ENCODE measurements around the gene TIGD7.

DNA sequence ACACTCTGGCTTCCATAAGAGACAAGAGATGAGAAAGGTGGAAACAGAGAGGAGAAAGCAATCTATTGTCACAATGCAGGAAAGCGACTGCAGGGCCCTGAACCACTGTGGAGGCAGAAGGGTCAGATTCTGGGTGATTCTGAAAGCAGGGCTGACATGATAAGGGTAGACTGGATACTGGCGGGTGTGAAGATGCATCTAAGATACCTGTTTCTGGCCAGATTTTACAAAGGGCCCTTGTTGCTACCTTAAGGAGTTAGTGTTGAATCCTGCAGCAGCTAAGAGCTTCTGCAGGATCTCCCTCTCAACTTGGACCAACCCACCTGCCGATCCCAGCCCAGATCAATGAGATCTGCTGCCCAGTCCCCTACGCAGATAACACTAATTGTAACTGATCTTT lies 42.7 kb downstream of the TIGD7 start:
- TF ChIP-seq, protein P1, sequence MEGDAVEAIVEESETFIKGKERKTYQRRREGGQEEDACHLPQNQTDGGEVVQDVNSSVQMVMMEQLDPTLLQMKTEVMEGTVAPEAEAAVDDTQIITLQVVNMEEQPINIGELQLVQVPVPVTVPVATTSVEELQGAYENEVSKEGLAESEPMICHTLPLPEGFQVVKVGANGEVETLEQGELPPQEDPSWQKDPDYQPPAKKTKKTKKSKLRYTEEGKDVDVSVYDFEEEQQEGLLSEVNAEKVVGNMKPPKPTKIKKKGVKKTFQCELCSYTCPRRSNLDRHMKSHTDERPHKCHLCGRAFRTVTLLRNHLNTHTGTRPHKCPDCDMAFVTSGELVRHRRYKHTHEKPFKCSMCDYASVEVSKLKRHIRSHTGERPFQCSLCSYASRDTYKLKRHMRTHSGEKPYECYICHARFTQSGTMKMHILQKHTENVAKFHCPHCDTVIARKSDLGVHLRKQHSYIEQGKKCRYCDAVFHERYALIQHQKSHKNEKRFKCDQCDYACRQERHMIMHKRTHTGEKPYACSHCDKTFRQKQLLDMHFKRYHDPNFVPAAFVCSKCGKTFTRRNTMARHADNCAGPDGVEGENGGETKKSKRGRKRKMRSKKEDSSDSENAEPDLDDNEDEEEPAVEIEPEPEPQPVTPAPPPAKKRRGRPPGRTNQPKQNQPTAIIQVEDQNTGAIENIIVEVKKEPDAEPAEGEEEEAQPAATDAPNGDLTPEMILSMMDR (IDR thresholded peaks at IDR 0.05 in 2 of 3, conservative IDR thresholded peaks at IDR 0.05 in 1 of 3; ENCODE audit: borderline replicate concordance in 1 of 3, insufficient read depth in 1 of 3, low read depth in 2 of 3, low read length in 2 of 3), result no peak
- TF ChIP-seq RAD21 (IDR thresholded peaks at IDR 0.05; ENCODE audit: low read depth), result no peak
- TF ChIP-seq EZH2 (IDR thresholded peaks at IDR 0.05), result no peak

Data from HCT116 (cell line).